Activated T-cell treated with anti-CD3 and anti-CD28 coated beads for 4 hours (primary cell): ENCODE results near the gene GRIA1.

Experiments
- DNase-seq: peaks from one replicate; pipeline ENCODE4 v3.0.0-alpha.2; 2020

The GRIA1 gene

GRCh38 chr5:153500178-153500577 is 9.7 kb downstream of the GRIA1 start:
- DNase-seq = no peak

DNA sequence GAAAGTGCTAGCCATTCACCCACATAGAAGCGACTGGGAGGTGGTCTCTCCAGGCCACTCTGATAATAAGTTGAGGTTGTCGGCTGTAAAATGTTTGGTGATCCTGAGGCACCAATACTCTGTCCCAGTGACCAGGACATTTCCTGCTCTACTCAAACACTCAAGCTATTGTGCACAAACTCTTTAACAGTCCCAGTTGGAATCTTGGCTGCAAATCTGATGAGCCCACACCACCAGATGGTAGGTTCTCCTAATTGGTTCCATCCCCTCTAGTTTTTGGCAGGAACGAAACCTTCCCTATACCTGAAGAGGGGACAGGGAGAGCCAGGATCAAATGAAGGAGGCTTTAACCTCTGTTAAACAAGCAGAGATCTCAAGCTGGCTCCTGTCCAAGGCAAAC is 14.3 kb downstream of the GRIA1 start:
- no peak for DNase-seq

- no peak for DNase-seq
Measured at GRCh38 chr5:153508700-153509099, 18.2 kb downstream of the GRIA1 start.

- no peak for DNase-seq
Measured at GRCh38 chr5:153511622-153512021, 21.2 kb downstream of the GRIA1 start.

- no peak for DNase-seq
Measured at GRCh38 chr5:153513156-153513555, 22.7 kb downstream of the GRIA1 start.

- no peak for DNase-seq
Measured at GRCh38 chr5:153515301-153515700, 24.8 kb downstream of the GRIA1 start.

DNA sequence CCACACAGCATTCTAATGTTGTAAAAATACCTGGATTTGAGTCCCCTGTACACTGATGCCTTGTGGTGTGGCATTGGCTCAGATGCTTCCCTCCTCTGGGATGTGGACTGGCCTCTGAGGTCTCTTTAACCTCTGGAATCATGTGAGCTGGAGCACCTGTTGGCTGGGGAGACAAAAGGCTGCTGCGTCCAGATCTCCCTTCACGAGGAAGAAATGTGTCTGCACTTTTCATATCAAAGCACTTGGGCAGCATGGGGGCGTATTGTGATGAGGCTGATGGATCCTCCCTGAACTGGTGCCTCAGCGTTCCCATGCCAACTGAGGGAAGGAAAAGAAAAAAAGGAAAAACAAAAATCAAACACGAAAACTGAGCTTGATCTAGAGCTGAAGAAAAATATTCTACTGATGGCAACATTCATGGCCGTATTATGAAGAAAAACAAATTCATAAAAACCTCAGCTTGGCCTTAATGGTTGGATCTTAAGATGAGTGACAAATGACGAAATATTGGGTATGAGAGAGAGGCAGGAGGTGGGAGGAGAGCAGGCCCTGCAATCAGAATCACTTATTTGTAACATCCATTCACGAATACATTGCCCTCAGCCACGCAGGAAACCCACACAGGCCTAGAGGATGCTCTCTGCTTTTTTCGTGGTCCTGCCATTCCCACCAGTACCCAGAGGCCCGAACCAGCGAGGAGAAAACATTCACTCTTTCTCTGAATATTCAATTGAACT is 26.2 kb downstream of the GRIA1 start:
- DNase-seq = no peak

DNA sequence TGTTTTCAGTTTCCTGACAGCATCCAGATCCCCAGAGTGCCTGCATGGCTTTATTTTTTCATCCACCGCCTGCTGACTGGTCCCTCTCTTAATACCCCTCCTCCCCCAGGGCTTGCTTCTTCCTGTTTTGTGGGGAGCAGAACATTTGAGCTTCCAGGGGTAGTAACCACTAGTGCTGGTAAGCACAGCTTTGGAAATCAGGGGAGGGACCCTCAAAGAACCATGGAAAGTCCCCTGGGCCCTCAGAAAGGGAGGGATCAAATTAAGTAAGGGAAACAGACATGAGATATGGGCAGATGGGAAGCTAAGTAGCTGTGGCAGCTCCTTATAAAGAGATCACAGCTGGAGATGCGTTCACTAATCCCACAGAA is 26.8 kb downstream of the GRIA1 start:
- DNase-seq = no peak

DNA sequence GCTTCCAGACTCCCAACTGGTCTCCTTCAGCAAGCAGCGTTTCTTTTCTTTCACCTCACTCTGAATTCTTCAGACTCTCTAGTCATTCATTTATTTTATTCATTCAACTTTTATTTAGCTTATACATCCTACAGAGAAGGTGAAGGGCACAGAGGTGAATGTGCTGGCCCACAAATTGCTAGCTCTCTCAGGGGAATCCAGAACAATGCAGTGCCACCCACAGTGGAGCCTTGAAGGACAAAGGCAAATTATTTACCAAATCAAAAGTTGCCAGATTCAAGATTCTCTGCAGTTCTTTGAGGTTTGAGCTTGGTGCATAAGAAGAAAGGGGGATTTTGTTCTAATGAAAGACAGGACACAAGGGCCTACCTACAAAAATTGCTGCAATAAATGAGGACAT is 29.7 kb downstream of the GRIA1 start:
- no peak for DNase-seq

DNA sequence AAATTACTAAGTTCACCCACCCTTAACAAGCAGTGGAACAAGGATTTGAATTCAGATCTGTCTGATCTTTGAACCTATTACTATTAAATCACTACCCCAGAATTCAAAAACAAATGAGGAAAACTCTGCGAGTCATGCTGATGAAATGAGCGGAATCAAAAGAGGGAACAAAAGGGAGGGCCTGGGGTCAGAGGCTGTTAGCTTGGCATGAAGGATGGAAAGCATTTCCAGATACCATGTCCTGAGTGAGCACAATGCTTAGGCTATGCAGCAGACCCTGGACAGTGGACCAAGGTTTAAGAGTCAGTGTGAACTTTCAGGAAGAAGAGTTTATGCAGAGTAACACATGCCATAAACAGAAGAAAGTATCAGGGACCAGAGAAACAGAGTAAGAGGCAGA is 30.5 kb downstream of the GRIA1 start:
- DNase-seq = no peak

DNA sequence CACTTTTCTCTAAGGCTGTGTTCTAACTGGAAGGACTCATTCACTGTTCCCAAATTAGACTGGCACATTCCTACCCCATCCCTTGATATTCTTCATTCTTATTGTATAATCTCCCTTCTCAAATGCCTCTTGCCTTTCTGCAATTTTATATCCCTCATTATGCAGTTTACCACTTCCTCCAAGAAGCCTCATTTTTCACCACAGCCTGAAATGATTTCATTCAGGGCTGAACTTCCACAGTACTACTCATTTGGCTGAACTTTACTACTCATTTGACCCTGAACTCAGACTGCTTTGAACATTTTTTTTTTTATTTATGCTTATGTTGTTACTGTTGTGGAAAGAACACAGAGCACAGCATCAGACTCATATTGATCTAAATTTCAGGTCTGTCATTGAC is 32.7 kb downstream of the GRIA1 start:
- no peak for DNase-seq

DNA sequence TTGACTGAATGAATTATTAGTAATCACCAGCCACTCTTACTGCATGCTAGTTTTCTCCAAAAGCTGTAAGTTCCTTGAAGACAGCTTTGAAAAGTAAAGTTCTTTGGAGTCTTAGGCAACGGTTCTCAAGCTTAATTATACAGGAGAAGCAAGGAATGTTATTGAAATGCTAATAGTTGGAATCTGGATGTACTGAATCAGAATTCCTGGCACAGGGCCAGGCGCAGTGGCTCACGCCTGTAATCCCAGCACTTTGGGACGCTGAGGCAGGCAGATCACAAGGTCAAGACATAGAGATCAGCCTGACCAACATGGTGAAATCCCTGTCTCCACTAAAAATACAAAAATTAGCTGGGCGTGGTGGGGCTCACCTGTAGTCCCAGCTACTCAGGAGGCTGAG is 33.4 kb downstream of the GRIA1 start:
- DNase-seq = no peak

DNA sequence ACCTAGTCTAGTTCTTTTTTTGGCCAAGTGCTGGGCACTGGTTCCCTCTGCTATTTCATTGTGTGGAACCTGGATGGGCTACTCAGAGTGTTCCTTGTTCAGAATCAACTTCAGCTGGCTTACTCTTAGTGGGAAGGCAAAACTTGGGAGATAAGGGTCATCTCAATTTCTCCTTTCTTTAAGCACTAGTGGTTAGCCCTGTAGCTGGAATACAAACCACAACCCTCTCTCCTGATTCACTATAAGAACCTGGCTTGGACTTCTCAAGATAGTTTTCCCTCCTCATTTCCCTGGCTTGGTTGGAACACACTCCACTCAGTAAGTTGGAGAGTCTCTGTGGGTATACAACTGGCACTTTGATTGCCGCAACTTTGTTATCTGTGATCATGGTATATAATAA is 35.1 kb downstream of the GRIA1 start:
- DNase-seq = no peak

DNA sequence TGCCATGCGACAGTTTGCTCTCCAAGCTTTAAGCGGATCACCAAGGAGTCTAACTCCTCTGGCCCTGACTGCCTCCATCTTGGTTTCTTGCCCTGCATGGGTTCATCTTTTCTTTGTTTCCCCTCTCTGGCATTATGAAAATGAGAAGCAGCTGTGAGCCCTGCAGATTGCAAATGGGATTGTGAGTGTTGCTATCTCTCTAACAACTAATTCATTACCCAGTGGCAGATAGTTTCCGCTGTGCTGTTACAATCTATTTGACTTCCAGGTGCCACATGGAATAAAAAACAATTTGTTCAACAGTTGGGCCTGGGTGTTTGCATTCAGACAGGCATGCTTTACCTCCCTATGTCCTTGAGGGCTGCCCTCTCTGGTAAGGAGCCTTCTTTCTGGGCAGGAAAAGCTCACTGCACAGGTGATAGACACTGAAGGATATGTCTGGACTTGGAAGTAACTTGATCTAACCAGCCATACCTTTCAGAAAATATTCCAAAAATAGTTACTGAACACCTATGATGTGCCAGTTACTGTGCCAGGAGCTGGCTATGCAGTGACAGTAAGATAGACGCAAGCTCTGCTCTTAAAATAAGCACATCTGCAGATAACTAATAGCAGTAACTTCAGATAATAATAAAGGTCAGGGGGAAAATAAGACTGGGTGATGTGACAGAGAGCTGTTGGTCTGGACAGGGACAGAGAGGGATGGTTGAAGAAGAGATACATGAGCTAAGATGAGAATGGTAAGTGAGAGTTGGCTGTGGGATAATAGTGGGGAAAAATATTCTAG is 40.1 kb downstream of the GRIA1 start:
- DNase-seq = no peak

GRCh38 chr5:153533546-153533945 is 43.1 kb downstream of the GRIA1 start:
- no peak for DNase-seq

DNA sequence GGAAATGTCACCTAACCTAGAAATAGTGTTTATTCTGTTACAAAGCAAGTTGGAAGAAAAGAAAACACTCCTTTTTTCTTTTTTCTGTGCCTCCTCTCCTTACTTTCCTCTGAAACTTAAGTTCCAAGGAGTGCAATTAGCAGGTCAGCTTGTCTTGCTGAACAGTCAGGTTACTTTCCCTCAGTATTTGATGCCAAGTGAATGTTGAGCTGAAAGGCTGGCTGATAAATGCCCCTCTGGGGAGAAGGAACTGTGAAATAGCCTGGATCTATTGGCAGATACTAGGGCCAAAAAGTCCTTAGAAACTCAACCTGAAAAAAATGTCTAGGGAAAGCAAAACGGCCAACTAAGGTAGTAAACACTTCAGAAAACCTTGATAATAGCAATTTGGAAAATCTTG is 43.6 kb downstream of the GRIA1 start:
- DNase-seq = no peak

- DNase-seq = no peak
Measured at GRCh38 chr5:153537207-153537606, 46.7 kb downstream of the GRIA1 start.

DNA sequence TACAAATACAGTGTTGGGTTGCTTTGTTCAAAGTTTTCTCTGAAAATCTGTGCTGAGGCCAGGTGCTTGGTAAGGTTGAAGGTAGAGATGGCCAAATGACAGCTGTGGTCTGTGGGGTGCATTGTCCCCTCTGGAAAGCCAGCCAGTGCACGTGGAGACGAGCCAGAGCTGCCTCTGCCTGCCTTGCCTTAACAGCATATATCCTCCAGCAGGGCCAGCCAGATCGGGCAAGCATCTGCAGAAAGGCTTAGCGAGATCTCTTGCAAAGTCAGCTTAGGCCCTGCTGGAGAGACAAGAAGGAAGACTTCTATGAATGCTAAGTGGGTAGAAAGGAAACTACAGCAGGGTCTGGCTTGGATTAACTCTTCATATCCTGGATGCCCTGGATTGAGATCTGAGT is 49.5 kb downstream of the GRIA1 start:
- DNase-seq = no peak

DNA sequence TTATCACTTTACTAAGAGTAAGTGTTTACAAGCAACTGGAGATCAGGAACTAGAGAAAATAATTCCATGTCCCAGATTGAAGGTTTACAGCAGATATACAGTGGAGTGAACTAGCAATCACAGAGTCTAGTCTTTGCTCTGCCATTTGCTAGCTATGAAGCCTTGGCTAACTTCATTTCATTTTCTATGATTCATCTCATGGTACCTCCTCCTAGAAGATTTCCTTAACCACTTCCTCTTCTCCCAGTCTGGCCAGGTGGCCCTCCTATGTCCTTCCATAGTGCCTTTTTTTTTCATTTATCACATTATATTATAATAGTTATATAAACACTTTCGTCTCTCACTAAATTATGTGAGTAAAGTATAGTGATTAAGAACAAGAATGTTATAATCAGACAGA is 52.1 kb downstream of the GRIA1 start:
- no peak for DNase-seq

- no peak for DNase-seq
Measured at GRCh38 chr5:153543288-153543687, 52.8 kb downstream of the GRIA1 start.

DNA sequence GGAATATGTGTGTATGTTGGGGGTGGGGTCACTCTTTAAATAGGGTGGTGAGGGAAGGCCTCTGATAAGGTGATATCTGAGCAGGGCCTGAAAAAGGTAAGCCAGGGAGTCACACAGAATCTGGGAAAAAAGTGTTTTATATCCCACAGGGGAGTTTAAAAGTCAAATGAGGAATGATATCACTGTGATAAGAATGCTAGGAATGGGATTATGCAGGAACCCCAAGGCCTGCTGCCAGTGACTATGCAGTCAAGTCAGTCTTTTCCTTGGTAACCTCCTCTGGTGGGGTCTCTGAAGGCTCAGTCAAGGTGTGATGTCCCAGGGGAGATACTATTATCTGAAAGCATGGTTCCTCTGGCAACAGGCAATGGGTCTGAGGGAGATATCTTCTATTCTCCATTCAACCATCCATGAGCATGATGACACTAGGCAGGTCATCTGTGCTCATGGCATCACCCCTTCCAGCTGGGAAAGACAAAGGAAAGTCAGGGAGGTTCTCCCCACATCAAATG is 53.5 kb downstream of the GRIA1 start:
- no peak for DNase-seq

GRCh38 chr5:153544706-153545105 is 54.2 kb downstream of the GRIA1 start:
- no peak for DNase-seq

DNA sequence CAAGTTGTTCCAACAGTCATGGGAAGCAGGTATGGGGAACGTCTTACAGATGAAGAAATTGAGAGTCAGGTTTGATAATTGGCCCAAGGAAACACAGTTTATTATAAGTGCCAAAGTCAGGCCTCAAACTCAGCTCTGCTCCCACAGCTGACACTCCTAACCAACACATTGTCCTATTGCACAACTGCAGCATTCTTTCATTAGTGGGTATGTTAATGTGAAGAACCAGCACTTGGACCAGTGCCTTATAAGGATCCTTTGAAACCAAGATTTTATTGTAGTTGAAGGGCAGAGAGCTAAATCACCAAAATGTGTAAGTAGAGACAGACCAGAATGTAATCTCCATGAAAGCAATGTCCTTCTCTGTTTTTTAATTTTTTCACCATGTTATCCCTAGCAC is 56.1 kb downstream of the GRIA1 start:
- no peak for DNase-seq

- no peak for DNase-seq
Measured at GRCh38 chr5:153551537-153552079, 61.1 kb downstream of the GRIA1 start.
